Kidney epithelial cell (primary cell): ENCODE data around the gene RMDN3. TPM values are rescaled to one million over a fixed set of nuclear protein-coding genes. Genes with fewer than 3 reads are reported as not detected.

Source experiments
- DNase-seq: peaks from one replicate; pipeline ENCODE4 v3.0.0-alpha.2; 2010; ENCODE audit warnings: low read depth
- H3K27me3 ChIP-seq: 2 replicates; pipeline ENCODE4 v1.6.0; 2011; ENCODE audit warnings: low read length; ENCODE audit not compliant: control insufficient read depth, insufficient read depth
- H3K36me3 ChIP-seq: 2 replicates; pipeline ENCODE4 v1.5.1; 2011; ENCODE audit warnings: low read length; ENCODE audit not compliant: control insufficient read depth, insufficient read depth
- H3K4me3 ChIP-seq: 2 replicates; pipeline ENCODE4 v1.5.1; 2011; ENCODE audit warnings: low read depth, mild to moderate bottlenecking, control low read depth, low read length
- CTCF ChIP-seq: IDR thresholded peaks from 2 replicates; pipeline ENCODE4 v1.5.1; 2011; ENCODE audit warnings: mild to moderate bottlenecking, moderate library complexity, low read length, control low read depth, inconsistent platforms; ENCODE audit not compliant: insufficient read depth, poor library complexity, severe bottlenecking
- total RNA-seq: library from RNA; depleted of rRNA; stranded (reverse); fragments of >200 nt; gene quantifications from 2 replicates; pipeline ENCODE4 v1.2.3, GENCODE V29; 2015

Gene RMDN3
- total RNA-seq, 1 donor from 2014 or later, result 26.5 TPM

- DNase-seq, result no peak
- H3K27me3 ChIP-seq, result no peaks in the 10 kb centered on the region
- no peak overlapping the region for H3K4me3 ChIP-seq
- TF ChIP-seq CTCF, result no peak
- peaks cover 9% of the 10 kb centered on the region for H3K36me3 ChIP-seq
Measured at GRCh38 chr15:40775740-40776536, 20.9 kb upstream of the RMDN3 start.

GRCh38 chr15:40775007-40775406 is 20.0 kb upstream of the RMDN3 start:
- no peaks in the 10 kb centered on the region for H3K27me3 ChIP-seq
- H3K36me3 ChIP-seq, result peaks cover 9% of the 10 kb centered on the region
- DNase-seq, result no peak
- no peak overlapping the region for H3K4me3 ChIP-seq
- TF ChIP-seq CTCF, result no peak

- H3K36me3 ChIP-seq, result peaks cover 5% of the 10 kb centered on the region
- no peak for TF ChIP-seq CTCF
- no peak for DNase-seq
Measured at GRCh38 chr15:40773902-40774301, 18.8 kb upstream of the RMDN3 start.

DNA sequence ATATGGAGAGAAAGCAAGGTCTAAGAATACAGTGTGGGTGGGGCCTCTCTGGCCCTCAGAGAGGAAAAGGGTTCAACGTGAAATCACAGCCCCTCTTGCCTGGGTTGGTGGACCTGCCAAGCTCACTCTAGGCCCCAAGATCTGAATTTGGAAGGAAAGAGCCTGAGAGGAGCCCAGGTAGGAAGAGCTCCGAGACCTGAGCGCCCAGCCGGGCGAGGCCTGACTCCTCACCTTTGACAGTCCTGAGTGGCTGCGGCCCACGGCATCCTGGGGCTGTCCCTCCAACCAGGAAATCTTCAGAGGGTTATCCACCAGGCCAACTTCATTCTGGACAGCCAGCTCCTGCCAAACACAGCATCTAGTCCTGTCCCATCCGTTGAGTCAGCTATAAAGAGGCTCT is 18.4 kb upstream of the RMDN3 start:
- no peak for TF ChIP-seq CTCF
- H3K27me3 ChIP-seq, result no peaks in the 10 kb centered on the region
- H3K4me3 ChIP-seq, result no peak overlapping the region
- H3K36me3 ChIP-seq, result peaks cover 5% of the 10 kb centered on the region
- no peak for DNase-seq

More at GRCh38 chr15:40773902-40774301, 18.8 kb upstream of the RMDN3 start:
- Histone ChIP-seq H3K4me3 (no peak overlapping the region), H3K27me3 (no peaks in the 10 kb centered on the region)

- no peak for TF ChIP-seq CTCF
- no peaks in the 10 kb centered on the region for H3K27me3 ChIP-seq
- DNase-seq, result no peak
- peaks cover 5% of the 10 kb centered on the region for H3K36me3 ChIP-seq
- no peak overlapping the region for H3K4me3 ChIP-seq
Measured at GRCh38 chr15:40772014-40772413, 17.0 kb upstream of the RMDN3 start.

- no peak for DNase-seq
- Histone ChIP-seq H3K4me3 (no peak overlapping the region), H3K36me3 (peaks cover 5% of the 10 kb centered on the region), H3K27me3 (no peaks in the 10 kb centered on the region)
- no peak for TF ChIP-seq CTCF
Measured at GRCh38 chr15:40771242-40771641, 16.2 kb upstream of the RMDN3 start.
